Stomach (tissue), 4 donors: ENCODE data around the gene NFKB2.

Experiments
- CTCF ChIP-seq, 7 experiments: fragments of 450-650 bp in 4 of 7; fragments of 200-600 bp in 3 of 7; sonication (generic) in 3 of 7; IDR thresholded peaks; one replicate each; pipeline ENCODE4 v1.5.1; 2016 to 2019; ENCODE audit warnings: antibody characterized with exemption in 7 of 7, control low read depth in 2 of 7, mild to moderate bottlenecking in 1 of 7
- EP300 ChIP-seq: sonication (generic); formaldehyde crosslinking; IDR thresholded peaks from one replicate; pipeline ENCODE4 v1.6.1; 2017; ENCODE audit warnings: antibody characterized with exemption
- POLR2A ChIP-seq, 4 donors: fragments of 450-650 bp; IDR thresholded peaks; one replicate each; pipeline ENCODE4 v1.6.1; 2016; ENCODE audit warnings: antibody characterized with exemption in 4 of 4, control low read depth in 2 of 4, mild to moderate bottlenecking in 1 of 4, moderate library complexity in 1 of 4
- POLR2AphosphoS5 ChIP-seq, 3 donors: sonication (generic); formaldehyde crosslinking; IDR thresholded peaks; one replicate each; pipeline ENCODE4 v1.6.1; 2016; ENCODE audit warnings: antibody characterized with exemption in 3 of 3

- no peak for TF ChIP-seq CTCF (IDR thresholded peaks at IDR 0.05)
- no peak for TF ChIP-seq POLR2A (IDR thresholded peaks at IDR 0.05)
- TF ChIP-seq EP300: no peak
- TF ChIP-seq POLR2AphosphoS5 (IDR thresholded peaks at IDR 0.05): no peak
Measured at GRCh38 chr10:102392306-102392705, 3.2 kb upstream of the NFKB2 start.
